Left ventricle myocardium inferior (tissue), 1 donor: ENCODE measurements around the gene SOST. TPM values are rescaled to one million over a fixed set of nuclear protein-coding genes. Genes with fewer than 3 reads are reported as not detected.

Source experiments
- DNase-seq: peaks from one replicate; pipeline ENCODE4 v3.0.0-alpha.2; 2020
- H3K27ac ChIP-seq: fragments of 200-600 bp; replicated peaks from 2 replicates; pipeline ENCODE4 v1.8.0; 2021
- H3K27me3 ChIP-seq: fragments of 200-600 bp; 2 replicates; pipeline ENCODE4 v1.8.0; 2021; ENCODE audit warnings: low read depth
- H3K36me3 ChIP-seq: fragments of 200-600 bp; 2 replicates; pipeline ENCODE4 v1.8.0; 2021
- H3K4me1 ChIP-seq: fragments of 200-600 bp; 2 replicates; pipeline ENCODE4 v1.8.0; 2021
- H3K4me3 ChIP-seq: fragments of 200-600 bp; 2 replicates; pipeline ENCODE4 v1.8.0; 2021; ENCODE audit warnings: mild to moderate bottlenecking, moderate library complexity
- H3K9me3 ChIP-seq: fragments of 200-600 bp; replicated peaks from 2 replicates; pipeline ENCODE4 v1.8.0; 2021
- intact Hi-C: fragments of 100-400 bp; cut with micrococcal nuclease; formaldehyde crosslinking; loops from one replicate; pipeline ENCODE4 v1.11.0; 2022
- long read RNA-seq: library from polyadenylated mRNA; unstranded; transcript quantifications from one replicate; pipeline ENCODE4 v2.0.0, GENCODE V29; 2021
- total RNA-seq: library from RNA; stranded (reverse); fragmentation: NEBNext Ultra II Directional; extraction: Animal tissue kit (Norgen Biotek cat#: 25700); gene quantifications from one replicate; pipeline ENCODE4 v1.2.1, GENCODE V29; 2021
- TF ChIP-seq, protein P1 (sequence below): fragments of 200-600 bp; IDR thresholded peaks from 2 replicates; pipeline ENCODE4 v1.8.0; 2021; ENCODE audit warnings: antibody characterized with exemption, mild to moderate bottlenecking, borderline replicate concordance
- donor health status: DM: no; HTN: yes; CAD: no; lungs with severe emphysema.

The SOST gene
- total RNA-seq: 0.14 TPM
- long read RNA-seq: 0 reads

DNA sequence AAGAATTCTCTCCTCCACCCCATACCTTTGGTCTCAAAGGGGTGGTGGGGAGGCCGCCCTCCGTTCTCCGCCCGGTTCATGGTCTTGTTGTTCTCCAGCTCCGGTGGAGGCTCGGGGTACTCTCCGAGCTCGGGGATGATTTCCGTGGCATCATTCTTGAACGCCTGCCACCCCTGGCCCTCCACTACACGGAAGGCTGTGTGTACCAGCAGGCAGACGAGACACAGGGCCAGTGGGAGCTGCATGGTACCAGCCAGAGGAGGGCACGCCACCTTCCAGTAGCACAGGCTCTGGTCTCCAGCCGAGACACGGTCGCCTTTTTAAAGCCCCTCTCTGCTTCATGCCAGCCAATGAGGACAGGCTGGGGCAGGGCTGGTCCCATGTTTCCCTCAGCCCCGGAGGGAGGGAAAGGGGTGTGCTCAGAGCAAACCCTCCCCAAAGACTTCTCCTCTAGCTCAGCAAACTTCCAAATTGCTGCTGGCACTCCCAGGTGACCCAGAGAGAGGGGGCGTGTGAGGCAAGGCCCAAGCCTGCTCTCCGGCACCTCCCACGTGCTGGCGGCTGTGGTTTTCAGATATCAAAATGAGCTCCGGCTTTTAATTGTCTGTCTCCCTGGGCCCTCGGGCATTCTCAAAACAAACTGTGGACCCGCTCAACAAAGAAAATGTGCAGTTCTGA lies at the start of gene SOST:
SOST (minus strand) TSS at position 295 of the 678 bp plus-strand sequence; CDS start at position 245, 50 bp downstream.
- intact Hi-C loops: no loop called here
- Histone ChIP-seq H3K4me1 (peaks cover 13% of the 10 kb centered on the region), H3K27ac (no peak within 1 kb of the TSS), H3K9me3 (no peaks in the 10 kb centered on the region), H3K4me3 (no peak within 1 kb of the TSS), H3K27me3 (peaks cover 46% of the 10 kb centered on the region), H3K36me3 (no peaks in the 10 kb centered on the region)
- TF ChIP-seq, protein P1, sequence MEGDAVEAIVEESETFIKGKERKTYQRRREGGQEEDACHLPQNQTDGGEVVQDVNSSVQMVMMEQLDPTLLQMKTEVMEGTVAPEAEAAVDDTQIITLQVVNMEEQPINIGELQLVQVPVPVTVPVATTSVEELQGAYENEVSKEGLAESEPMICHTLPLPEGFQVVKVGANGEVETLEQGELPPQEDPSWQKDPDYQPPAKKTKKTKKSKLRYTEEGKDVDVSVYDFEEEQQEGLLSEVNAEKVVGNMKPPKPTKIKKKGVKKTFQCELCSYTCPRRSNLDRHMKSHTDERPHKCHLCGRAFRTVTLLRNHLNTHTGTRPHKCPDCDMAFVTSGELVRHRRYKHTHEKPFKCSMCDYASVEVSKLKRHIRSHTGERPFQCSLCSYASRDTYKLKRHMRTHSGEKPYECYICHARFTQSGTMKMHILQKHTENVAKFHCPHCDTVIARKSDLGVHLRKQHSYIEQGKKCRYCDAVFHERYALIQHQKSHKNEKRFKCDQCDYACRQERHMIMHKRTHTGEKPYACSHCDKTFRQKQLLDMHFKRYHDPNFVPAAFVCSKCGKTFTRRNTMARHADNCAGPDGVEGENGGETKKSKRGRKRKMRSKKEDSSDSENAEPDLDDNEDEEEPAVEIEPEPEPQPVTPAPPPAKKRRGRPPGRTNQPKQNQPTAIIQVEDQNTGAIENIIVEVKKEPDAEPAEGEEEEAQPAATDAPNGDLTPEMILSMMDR: no peak
- no peak for DNase-seq

DNA sequence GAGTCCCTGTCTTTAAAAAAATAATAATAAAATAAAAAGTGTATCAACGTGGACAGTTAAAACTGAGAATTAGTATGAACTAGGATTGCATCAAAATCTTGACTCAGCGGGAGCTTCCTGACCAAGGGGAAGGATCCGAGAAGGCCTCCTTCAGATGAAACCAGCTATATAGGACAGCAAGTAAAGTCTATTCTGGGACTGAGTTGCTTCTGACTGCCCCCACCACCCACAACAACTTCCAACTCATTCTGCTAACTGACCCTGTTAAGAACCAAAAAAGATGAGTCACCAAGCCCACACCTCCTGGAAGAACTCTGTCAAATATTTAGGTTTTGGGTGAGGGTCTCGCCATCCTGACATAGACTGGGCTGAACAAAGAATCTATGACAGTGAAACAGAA lies 49.5 kb upstream of the SOST start:
- Histone ChIP-seq H3K27ac (no peak overlapping the region), H3K4me1 (no peaks in the 10 kb centered on the region), H3K9me3 (no peaks in the 10 kb centered on the region), H3K4me3 (no peak overlapping the region), H3K36me3 (peaks cover 88% of the 10 kb centered on the region), H3K27me3 (no peaks in the 10 kb centered on the region)
- TF ChIP-seq, protein P1: no peak
- DNase-seq: no peak
- intact Hi-C loops: no loop called here

DNA sequence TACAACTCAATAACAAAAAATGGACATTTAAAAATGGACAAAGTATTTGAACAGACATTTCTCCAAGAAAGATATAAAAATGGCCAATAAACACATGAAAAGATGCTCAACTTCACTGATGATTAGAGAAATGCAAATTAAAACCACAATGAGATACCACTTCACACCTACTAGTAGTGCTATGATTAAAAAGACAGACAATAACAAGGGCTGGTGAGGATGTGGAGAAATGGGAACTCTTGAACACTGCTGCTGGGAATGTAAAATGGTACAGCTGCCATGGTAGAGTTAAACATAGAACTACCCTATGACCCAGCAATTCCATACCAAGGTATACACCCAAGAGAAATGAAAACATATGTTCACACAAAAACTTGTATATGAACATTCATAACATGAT lies 46.5 kb upstream of the SOST start:
- H3K4me1 ChIP-seq: no peaks in the 10 kb centered on the region
- H3K36me3 ChIP-seq: peaks cover 68% of the 10 kb centered on the region
- no peak overlapping the region for H3K4me3 ChIP-seq
- TF ChIP-seq, protein P1: no peak
- no peak overlapping the region for H3K27ac ChIP-seq
- H3K27me3 ChIP-seq: no peaks in the 10 kb centered on the region
- no peak for DNase-seq
- intact Hi-C loops: no loop called here
- H3K9me3 ChIP-seq: no peaks in the 10 kb centered on the region

DNA sequence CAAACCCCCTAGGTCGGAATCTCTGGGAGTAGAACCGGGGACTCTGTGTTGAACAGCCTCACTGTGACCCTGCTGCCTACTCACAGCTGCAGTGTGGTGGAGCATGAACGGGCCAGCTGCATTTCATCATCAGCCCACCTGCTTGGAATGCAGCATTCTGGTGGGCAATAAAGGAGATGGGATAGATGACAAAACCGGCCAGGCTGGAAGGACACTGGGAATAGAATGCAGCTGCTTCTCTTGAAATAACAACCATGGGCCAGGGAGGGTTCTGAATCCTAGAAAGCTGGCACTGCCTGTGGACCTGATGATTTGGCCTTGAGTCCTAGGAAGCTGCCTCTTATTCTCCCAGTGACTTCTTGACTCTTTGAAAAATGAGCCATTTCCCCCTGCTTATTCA lies 45.2 kb upstream of the SOST start:
- intact Hi-C loops: no loop called here
- H3K4me1 ChIP-seq: no peaks in the 10 kb centered on the region
- no peaks in the 10 kb centered on the region for H3K9me3 ChIP-seq
- no peak for DNase-seq
- no peak overlapping the region for H3K4me3 ChIP-seq
- TF ChIP-seq, protein P1: no peak
- no peaks in the 10 kb centered on the region for H3K27me3 ChIP-seq
- peaks cover 58% of the 10 kb centered on the region for H3K36me3 ChIP-seq
- no peak overlapping the region for H3K27ac ChIP-seq

DNA sequence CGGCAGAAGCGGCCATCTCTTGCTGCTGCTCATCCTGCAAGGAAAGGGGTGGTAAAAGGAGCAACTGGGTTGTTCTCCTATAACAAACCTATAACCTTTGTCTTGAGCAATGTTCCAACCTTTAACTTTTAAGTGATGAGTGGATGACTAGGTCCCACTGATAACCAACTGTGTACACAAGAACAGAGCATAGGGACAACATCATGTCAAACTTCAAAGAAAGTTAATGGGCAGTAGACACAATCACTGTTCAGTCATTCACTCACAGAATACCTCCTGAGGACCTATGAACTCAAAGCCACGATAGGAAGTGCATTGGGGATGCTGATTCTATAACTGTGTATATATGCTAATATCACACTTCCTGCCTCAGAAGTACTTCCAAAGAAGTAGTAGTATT lies 43.3 kb upstream of the SOST start:
- Histone ChIP-seq H3K27me3 (no peaks in the 10 kb centered on the region), H3K4me1 (no peaks in the 10 kb centered on the region), H3K9me3 (no peaks in the 10 kb centered on the region), H3K4me3 (no peak overlapping the region), H3K27ac (no peak overlapping the region), H3K36me3 (peaks cover 39% of the 10 kb centered on the region)
- DNase-seq: no peak
- intact Hi-C loops: no loop called here
- TF ChIP-seq, protein P1: no peak
